HTERT RPE-1 (cell line): Measurements from ENCODE around the gene ZNF672.
"Not testable (repeated sequence)": the region's sequence is repeated elsewhere in the genome, so short reads cannot be mapped to it uniquely, and the experiment has no call there.

Experiments used
- in situ Hi-C: fragments of 300-500 bp; cut with MboI; formaldehyde crosslinking; loops from 4 replicates; pipeline ENCODE4 v1.14.3; 2020; ENCODE audit warnings: low sequenced_read_pairs

The ZNF672 gene

DNA sequence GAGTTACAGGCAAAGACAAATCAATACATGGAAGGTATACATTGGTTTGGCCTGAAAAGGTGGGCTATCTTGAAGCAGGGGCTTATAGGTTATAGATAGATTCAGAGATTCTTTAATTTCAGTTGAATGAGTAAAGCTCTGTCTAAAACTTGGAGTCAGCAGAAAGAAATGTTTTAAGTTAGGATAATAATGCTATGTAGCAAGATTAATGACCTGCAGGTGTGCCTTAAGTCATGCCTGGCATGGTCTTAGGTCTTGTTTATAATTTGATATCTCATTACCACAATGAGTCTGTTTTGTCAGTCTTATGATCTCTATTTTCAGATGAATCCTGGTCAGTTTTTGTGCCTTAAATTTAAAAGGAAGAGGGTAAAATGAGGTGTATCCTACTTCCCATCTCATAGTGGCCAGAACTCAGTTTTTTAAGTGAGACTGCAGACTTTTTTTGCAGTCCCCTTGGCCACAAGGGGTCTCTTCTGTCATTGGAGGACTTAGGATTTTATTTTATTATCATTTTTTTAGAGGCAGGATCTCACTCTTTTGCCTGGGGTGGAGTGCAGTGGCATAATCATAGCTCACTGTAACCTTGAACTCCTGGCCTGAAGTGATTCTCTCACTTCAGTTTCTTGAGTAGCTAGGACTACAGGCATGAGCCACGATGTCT lies 46.7 kb downstream of the ZNF672 start:
- in situ Hi-C loops = no loop called here

DNA sequence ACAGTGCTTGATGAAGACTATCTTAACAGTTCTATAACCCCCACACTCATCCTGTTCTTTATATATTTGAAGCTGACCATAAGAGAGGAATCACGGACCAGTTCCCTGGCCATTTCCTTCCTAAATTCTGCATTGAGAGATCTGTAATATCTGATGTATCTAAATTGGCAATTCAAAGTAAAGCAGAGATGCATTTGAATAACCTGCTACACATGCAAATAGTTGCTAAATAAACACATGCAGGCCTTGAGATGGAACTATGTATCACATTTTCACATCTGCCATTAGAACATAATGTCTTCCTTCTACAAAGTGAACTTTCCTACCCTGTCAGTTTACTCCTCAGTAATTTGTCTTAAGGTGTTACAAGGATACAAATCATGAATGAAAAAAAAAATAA lies 47.6 kb downstream of the ZNF672 start:
- in situ Hi-C loops = no loop called here

DNA sequence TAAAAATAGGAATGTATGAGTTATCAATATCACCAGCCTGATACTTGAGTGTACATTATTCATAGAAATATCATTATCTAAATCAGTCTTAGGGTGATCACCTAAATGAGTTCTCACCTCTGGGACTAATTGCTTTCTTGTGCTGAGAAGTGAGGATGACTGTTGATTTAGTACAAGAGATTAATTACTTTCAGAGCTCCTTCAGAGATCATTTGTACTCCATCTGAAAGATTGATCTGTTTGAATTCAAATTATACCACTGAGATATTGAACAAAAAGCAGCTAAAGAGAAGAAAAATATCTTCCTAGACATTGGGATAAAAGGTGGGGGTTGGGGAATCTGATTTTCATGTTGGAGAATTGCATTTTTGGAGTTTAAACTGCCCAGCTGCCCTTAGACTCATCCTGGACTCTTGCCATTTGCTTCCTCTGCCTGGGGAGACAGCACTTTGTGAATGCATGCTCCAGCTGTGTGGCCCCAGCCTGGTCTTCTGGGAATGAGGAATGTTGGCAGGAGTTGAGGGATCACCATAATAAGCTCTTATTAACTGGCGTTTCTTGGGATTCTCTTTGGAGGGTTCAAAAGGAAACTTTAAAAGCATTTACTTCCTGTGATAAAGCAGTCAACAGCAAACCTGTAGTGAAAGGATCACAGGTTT lies 48.3 kb downstream of the ZNF672 start:
- in situ Hi-C loops = no loop called here

DNA sequence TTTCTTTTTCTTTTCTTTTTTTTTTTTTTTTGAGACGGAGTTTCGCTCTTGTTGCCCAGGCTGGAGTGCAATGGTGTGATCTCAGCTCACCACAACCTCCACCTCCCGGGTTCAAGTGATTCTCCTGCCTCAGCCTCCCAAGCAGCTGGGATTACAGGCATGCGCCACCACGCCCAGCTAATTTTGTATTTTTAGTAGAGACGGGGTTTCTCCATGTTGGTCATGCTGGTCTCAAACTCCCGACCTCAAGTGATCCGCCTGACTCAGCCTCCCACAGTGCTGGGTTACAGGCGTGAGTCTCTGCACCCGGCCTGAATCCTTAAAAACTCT lies 51.9 kb downstream of the ZNF672 start:
- in situ Hi-C loops = not testable (repeated sequence)

DNA sequence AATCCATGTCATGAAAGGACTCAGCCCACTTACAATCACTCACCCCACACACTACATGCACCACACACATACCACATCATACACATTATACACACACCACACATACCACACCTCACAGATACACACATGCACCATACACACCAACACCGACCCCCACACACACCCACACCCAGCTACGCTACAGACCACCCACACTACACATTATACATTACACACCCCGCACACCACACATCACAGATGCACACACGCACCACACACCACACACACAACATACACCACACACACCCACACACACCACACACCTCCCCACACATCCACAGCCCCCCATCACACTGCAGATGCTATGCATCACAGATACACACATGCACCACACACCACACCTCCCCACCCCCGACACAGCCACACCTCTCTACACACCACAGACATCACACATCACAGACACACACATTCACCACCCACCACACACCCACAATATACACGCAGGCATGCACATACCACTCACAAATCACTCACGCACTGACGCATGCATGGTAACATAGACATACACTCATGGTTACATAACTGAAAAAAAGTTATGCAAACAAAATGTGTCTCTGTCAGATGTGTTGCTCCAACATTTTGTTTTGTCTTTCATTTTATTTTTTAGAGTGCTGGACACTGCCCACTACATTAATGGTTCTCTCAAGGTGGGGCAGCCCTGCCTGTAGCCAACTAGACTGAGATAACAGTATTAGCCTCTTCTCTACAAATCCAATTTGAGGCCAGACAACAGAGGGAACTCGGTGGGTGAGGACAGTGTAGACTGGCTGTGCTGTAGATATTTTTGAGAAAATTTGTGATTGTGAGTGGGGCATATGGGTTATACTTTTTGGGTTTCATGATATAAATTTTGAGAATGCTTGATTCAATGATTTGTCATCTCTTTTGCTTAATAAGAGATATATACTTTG lies 52.8 kb downstream of the ZNF672 start:
- in situ Hi-C loops = no loop called here

DNA sequence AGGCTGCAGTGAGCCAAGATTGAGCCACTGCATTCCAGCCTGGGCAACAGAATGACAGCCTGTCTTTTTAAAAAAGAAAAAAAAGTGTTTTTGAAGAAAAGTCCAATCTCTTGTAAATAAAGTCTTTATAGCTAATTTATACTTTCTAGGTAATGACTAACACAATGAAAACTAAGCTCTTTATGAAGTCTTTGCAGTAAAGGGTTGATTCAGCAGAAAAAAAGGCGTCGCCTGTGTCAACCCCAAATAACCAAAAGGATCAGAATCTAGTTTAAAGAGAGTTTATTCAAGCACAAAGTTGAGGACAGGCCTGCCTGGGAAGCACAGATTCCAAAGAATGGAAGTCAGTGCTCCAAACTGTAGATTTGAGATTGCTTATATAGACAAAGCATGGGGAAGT lies 53.7 kb downstream of the ZNF672 start:
- in situ Hi-C loops = no loop called here

DNA sequence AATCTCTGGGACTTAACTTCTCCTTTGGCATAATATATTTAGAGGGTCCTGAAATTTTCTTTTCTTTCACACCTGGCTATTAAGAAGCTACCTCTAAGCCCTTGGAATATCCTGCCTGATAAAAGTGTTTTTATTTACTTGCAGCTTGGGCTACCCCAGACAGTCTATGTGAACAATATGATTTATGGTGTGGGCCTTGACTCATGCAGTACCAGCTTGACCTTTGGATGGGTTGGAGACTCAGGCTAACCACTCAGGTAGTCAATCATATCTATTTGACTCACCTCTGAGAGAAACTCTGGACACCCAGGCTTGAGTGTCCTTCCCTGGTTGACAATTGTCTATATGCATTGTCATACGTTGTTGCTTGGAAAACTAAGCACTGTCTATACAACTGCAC lies 54.6 kb downstream of the ZNF672 start:
- in situ Hi-C loops = no loop called here

DNA sequence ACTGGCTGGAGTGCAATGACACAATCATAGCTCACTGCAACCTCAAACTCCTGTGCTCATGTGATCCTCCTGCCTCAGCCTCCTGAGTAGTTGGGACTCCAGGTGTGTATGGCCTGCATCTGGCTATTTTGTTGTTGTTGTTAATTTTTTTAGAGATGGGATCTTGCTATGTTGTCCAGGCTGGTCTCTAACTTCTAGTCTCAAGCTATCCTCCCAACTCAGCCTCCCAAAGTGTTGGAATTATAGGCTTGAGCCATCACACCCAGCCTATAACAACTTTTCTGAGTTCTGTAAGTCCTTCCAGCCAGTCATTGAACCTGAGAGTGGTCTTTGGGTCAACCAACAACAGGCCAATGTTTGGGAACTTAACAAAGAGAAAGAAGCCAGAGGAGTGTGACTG lies 56.8 kb downstream of the ZNF672 start:
- in situ Hi-C loops = no loop called here

DNA sequence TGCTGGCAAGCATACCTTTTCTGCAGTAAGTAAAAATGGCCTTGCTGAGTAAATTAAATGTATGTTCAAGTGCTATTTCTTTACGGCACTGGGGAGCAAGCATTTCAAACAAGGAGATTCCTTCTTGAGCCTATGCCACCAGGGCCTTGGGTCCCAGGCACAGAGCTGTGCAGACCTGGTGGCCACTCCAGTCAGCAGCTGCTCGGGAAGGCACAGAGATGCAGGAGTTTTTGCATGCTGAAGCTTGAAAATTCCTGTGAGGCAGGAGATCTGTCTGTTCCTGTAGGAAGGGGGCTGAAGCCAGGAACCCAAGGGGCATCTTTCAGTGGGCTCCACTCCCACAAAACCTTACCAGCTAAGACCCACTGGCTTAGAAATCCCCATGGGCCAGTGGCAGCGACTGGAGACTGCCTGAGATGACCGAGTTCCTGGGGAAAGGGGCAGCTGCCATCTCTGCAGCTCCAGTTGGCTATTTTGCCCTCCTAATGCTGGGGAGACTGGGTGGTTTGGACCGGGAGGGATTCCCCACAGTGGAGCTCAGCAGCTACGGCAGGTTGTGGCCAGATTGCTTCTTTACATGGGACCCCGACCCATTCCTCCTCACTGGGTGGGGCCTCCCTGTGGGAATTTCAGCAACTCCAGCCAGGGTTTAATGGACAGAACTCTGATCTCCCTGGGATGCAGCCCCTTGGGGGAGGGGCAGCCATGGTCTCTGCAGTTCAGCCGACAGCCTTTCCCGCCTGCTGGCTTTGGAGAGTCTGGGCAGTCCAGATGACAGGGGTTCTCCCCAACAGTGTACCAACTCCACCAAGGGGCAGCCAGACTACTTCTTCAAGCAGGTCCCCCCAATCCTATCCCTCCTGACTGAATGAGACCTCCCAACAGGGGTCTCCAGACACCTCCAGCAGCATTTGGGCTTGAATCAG lies 59.7 kb downstream of the ZNF672 start:
- in situ Hi-C loops = no loop called here
